ENCODE data around the gene SSBP1.
"Not testable (repeated sequence)": the region's sequence is repeated elsewhere in the genome, so short reads cannot be mapped to it uniquely, and the experiment has no call there.

Gene SSBP1, protein sequence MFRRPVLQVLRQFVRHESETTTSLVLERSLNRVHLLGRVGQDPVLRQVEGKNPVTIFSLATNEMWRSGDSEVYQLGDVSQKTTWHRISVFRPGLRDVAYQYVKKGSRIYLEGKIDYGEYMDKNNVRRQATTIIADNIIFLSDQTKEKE

DNA sequence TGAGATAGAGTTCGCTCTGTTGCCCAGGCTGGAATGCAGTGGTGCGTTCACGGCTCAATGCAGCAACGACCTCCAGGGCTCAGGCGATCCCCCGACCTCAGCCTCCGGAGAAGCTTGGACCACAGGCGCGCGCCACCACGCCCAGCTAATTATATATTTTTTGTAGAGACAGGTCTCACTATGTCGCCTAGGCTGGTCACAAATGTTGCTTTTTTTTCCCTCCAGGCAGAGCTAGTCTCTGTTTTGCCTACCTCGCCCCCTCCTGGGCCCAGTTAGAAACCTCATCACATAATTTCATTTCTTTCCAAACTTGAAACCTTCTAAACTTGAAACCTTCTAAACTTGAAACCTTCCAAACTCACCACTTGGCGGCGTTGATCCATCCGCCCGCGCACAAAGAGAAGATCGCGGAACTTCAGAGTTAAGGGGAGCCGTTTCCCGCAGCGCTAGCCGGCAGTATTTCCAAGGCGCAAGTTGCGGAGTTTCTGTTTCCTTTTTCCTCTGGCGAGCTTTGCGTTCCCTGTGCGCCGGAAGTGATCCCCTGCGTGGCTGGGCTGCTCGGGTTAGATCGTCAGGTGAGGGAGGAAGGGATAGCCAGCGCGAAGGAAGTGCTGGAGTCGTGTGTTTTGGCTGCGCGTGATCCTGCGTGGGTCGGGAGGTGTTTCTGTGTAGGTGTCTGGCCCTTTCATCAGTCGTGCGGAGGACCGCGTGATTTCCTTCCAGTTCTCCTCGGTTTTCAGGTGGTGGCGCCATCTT lies at the start of gene SSBP1:
SSBP1 (plus strand) TSS at position 523 of the 756 bp plus-strand sequence. CDS start 809 bp downstream, outside the sequence.
- DNase-seq, result peak; percentile 98

DNA sequence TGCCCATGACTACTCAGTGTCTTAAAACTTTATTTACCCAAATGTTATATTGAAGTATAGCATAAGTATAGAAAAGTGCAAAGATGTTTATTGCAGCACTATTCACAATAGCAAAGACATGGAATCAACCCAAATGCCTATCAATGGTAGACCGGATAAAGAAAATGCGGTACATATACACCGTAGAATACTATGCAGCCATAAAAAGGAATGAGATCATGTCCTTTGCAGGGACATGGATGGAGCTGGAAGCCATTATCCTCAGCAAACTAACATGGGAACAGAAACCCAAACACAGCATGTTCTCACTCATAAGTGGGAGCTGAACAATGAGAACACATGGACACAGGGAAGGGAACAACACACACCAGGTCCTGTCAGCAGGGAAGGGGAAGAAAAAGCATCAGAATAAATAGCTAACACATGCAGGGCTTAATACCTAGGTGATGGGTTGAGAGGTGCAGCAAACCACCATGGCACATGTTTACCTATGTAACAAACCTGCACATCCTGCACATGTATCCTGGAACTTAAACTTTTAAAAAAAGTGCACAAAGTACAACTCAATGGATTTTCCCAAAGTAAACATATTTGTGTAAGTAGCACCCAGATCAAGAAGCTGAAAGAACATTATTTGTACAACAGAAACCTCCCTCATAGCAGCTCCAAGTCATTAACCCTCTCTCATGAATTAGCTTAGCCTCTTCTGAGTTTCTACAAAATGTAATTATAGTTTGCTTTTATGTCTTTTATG lies 48.9 kb upstream of the SSBP1 start:
- DNase-seq, result not testable (repeated sequence)

DNA sequence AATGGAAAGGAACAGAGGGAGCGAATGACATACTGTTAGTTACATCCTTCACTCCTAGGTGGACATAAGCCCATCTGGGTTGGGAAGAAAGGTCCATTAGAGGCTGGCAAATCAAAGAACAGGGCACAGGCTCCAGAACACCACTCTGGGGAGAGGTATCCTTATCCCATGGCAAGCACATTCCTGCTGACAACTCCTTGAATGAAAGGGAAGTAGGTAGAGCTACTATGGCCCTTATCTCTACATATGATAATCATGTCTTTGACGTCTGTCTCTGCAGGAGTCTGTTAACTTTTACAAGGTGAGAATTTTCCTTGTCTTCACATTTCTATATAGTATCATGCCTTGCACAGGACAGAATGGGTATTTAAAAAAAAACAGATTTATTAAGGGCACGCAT lies 46.6 kb upstream of the SSBP1 start:
- no peak for DNase-seq

DNA sequence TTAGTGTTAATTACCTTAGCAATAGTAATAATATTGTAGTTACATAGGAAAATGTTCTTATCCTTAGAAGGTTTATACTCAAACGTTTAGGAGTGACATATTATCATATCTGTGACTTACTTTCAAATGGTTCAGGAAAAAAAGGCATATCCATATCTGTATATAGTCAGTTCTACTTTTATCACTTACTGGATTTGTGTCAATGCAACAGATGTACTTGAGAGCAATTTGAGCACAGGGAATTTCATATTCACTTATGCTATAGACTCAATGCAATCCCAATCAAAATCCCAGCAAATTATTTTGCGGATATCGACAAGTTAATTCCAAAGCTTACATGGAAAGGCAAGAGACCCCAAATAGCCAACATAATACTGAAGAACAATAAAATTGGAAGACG lies 46.2 kb upstream of the SSBP1 start:
- DNase-seq, result no peak

DNA sequence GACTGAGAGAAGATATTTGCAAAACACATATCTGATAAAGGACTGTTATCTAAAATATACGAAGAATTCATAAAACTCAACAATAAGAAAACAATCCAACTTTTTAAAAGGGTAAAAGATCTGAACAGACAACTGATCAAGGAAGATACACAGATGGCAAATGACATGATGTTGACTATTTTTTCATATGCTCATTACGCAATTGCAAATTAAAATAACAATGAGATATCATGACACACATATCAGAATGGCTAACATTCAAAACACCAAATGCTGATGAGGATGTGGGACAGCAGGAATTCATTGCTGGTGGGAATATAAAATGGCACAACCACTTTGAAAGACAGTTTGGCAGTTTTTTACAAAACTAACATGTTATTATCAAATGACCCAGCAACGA lies 45.1 kb upstream of the SSBP1 start:
- no peak for DNase-seq

DNA sequence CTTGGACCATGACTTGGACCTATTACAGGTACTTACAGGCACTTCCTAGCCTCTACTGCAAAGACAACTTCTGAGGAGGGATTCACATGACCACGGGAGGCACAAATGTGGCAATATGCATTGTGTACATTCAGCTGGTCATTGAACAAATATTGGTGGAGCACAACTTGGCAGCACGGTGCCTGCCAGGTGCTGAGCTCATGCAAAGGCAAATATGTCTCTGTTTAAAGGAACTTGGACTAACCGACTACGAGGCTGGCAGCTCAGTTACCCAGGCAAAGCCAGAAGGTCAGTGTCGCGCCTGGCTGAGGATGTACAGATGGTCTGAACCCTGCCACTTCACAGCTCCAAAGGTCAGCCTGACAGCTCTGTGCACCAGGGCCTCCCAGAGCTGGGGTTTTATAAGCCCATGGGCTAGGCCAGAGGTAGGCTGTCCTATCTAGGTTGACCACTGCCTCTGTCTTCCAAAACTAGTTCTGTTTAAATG lies 42.3 kb upstream of the SSBP1 start:
- DNase-seq, result no peak

DNA sequence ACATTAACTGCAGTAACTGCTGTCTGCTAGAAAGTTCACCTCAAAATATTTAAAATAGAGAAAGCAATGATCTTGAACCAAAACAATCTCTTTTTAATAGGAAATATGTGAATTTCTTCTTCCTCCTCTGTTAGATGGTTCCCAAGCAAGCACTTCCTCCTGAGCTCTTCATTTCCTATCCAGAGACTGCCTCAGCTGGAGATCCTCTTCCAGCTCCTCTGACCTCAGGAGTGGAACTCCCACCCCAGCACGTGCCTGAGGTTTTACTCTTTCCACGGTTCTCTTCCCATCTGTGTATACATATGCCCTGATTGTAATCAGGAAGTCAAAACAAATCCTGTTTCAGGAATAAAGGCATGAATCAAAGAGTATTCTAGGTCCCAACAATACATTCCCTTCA lies 41.8 kb upstream of the SSBP1 start:
- peak; percentile 20 for DNase-seq

DNA sequence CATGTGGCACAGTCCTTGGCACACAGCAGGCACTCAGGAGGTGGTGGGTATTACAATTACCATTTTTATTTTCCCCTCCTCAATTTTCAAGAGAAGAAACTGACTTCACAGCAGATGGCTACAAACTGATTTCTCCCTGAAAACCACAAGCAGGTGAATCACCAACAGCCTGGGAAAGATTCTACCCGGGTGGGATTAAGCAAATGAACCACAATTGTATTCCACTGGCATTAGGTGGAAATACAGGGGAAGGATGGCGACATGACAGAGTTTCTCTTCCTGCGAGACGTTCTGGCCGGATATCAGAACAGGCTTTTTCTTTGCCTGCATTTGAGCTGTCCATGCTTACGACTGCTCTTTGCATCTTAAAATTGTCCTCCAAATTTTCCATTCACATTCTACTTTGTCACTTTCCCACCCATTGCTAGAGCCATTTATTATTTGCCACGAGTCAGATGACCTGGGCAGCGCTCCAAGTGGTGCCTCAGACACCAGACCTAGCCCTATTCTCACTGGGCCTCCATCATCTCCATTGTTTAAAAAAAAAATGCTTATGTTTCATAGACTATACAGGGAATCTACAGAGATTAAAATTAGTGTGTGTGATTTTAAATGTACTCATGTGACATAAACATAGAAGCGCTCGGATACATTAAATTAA lies 40.8 kb upstream of the SSBP1 start:
- DNase-seq, result peak; percentile 74

DNA sequence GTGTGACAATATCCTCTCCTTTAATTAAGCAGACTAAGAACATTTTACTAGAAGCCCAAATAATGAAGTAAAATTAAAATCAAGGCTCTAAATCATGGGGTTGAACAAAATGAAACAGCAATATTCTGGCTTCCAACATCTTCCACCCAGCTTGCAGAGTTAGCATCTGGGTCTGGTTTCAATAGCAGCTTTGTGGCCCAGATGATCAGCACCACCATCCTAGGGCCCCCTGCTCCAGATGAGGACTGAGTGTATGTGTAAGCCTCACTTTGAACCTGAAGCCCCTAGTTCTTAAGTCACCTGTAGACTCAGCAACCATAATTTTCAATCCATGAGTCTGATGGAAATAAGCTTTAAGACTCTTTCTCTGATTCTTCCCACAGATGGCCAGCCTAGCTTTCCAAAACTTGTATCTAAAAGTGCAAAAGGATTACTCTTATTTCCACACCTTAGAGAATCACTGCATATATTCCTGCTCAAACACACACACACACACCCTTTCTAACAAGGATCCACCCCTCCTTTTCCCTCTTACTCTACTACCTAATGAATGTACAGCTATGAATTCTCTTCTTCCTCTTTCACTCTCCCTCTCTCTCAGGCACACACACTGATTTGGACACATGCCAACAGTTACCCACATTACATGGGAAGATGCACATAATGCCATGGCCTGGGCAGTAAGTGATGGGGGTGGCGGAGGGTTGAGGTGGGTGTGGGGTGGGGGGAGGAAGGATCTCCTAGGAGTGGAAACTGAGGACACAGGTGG lies 39.7 kb upstream of the SSBP1 start:
- DNase-seq, result peak; percentile 80

DNA sequence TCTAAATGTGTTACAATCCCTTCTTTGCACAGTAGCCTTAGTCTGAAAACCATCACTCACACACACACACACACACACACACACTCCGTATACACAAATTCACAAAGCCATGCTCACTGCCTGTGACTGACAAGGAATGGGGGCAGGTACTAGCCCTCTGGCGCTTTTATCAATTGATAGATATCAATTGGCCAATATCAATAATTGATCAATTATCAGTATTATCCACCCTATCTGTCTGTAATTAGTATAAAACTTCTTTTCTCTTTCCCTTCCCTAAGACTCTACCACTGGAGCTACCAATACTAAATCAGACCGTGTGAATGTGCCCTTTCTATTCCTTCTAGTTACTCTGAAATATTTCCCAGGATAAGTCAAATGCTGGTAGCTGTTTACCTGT lies 38.3 kb upstream of the SSBP1 start:
- DNase-seq, result no peak

DNA sequence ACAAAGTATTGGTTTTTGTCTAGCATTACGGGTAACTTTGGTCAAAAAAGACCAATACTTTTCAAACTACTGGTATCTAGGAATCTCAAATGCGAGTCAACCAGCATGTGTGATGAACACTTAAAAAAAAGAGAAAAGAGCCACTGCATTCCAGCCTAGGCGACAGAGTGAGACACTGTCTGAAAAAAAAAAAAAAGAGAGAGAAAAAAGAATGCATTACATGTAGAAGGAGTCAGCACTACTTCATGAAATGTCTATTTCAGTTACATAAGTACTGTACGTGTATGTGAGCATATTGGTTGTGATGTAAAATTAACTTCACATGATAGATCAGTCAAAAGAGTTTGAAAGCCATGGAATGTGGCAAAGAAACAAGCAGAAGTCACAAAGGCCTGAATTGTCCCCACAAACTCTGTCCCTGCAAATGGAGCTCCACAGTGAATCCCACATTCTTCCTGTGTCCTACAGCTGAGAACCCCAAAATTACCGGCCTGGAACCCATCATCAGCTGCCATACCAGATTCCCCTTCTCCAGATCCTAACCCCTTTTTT lies 37.8 kb upstream of the SSBP1 start:
- no peak for DNase-seq

DNA sequence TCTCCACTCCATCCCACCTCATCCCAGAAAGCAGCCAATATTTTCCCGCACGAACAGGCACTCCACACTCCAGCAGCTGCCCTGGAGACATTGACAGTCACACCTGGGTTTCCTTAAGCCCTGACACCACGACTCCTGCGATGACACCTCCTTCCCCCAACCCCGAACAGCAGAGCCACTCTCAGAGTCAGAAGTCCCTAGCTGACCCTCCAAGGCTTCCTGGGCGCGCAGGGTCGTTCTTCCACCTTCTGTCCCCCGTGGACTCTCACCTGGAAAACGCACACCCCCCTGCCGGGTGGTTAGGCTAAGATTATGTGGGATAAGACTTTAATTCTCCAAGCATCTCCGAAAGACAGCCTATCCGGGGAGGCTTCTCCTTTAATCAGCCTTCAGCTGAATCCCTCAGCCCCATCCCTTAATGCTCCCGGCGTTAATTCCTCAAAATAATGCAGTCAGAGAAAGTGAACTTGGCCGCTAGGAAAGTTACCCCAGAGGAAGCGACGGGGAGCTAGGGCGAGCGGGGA lies 37.2 kb upstream of the SSBP1 start:
- DNase-seq, result no peak

DNA sequence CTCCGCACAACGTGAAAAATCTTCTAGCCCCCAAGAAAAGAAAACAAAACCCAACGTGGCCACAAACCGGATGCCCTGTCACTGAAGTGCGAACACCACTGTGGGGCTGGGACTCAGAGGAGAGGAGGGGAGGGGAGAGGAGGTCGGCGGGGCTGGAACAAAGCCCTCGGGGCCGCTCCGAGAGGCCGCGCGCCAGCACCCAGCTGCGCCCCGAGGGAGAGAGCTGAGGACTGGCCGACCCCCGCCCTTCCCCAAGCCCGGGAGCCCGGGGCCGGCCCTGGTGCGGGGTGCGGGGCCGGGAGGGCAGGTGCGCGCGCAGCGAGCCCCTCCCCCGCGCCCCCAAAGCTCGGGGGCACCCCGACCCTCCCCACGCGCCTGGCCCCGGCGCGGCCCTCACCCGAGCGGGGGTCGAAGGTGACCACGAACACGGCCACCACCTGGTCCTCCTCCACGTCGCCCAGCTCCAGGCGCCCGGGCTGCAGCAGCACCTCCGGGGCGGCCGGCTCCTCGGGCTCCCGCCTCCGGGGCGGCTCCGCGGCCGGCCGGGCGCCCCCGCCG lies 36.6 kb upstream of the SSBP1 start:
- DNase-seq, result no peak

DNA sequence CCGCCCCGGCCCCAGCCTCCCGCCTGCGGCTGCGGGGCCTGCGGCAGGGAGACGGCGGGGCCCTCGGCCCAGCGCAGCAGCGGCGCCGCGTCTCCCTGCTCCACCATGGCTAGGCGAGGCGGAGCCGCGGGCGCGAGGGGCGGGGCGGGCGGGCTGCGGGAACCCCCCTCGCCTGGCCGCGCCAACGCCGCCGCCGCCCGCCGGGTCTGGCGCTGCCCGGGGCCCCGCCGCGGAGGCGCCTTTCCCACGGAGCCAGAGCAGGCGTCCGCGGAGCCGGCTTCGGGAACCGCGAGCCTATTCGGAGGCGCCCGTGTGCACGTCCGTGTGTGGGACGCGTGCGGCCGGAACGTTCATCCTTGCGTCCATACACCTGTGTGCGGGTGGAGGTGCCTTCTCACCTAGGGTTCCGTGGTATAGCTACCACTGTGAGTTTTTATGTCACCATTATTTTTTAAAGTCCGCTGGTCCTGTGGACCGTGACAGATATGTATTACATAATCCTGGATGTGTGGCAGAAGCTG lies 36.1 kb upstream of the SSBP1 start, which contains the start of gene DENND11:
DENND11 (minus strand) TSS at position 120 of the 521 bp plus-strand sequence; CDS start at position 107, 13 bp downstream.
- no peak for DNase-seq

DNA sequence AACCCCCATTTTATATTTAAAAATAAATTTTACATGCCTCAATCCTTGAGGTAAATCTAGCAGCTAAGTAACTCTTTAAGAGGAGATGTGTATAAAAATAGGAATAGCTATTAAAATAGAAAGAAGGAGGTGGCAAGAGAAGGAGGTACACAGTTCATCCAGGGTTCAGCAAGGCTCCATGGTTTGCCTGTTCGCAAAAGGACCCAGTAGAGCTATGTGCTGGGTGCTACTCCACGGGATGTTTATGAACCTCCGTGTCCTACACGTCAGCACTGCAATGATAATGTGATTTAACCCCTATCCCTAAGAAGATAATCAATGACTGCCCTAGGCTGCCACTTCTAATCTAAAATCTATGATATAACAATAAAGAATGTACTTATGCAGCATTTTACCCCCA lies 35.3 kb upstream of the SSBP1 start:
- DNase-seq, result no peak

DNA sequence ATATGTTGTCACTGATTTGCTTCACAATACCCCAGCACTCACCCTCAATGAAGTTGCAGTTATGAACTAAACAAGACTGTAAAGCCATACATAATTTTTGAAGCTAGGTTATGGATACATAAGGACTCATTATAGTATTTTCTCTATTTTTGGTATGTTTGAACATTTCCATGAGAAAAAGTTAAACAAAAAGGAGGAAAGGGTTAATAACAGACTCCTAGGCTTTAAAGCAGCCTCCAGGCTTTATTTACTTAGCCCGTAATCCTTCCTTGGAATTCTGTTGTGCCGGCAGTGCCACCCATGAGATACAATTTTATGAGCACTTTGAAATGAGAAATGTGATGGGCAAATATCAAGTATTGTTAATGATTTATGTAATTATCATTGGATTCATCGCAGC lies 34.0 kb upstream of the SSBP1 start:
- DNase-seq, result no peak

DNA sequence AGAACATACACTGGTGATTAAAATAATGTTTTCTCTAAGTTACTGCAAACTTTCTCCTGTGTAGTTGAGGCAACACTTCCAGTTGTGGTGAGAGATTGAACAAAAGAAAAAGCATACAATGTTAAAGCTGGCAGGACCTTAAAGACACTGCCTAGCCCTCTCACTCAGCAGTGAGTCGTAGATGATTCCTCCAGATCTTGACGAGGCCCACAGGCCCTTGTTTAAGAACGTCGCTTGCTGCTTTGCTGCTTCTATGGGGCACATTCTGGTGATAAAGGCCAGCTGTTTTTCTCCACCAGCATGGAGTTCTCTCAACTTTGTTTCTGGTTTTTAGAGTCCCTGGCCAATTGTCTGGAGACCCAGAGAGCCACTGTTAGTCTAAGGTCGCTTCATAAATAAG lies 33.4 kb upstream of the SSBP1 start:
- no peak for DNase-seq

DNA sequence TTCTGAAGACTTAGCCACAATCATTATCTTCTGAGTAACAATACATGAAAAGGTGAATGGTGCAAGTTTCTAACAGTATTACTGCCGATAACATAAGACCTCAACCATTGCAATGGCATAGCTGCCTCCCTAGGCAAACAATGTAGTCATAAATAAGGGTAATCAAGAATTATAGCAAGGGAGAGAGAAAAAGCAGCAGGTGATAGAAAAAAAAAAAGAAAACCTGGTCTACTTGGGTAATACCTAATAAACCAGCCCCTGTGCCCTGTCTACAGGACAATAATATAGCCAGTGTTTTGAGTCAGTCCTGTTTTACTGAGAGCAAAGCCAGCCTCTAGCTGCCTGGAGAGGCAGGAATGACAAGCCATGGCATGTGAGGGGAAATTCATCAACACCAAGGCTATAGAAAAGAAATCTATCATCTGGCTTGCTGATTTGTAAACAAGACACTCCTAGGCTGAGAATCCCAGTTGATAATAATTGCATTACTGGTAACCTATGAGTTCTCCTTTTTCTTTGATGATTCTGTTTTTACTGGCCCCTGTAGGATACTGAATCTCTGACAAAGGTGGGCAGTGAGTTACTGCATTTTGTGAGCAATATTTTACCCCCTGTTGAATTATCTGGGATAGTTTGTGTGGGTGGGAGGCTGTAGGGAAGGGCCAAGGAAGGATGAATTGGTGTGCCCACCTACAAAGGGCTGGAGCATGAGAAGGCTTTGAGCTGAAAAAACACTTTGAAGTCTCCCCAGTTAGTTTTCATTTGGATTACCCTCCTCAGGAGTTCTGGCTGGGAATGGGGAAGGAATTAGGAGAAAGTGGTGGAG lies 31.7 kb upstream of the SSBP1 start:
- DNase-seq, result no peak

DNA sequence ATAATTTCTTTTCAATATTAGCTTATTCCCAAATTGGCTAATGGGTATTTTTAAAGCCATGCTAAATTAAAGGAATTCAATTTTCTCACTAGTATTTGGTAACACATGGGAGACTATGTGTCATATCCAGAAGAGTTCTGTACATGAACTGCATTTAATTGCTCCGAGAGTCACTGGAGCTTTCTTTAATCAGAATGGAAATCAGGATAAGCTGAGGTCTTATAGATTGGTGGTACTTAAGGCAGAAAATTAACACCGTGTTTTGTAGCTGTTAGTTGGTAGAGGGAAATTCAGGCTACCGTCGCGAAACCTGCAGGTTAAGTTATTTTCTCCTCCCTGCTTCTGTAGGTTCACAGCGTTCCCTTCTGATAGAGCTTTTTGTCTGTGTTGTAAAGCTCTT lies 29.8 kb upstream of the SSBP1 start, which contains the start of gene WEE2:
WEE2 (plus strand) TSS at position 3 of the 400 bp plus-strand sequence. CDS start 406 bp downstream, outside the sequence.
- no peak for DNase-seq

DNA sequence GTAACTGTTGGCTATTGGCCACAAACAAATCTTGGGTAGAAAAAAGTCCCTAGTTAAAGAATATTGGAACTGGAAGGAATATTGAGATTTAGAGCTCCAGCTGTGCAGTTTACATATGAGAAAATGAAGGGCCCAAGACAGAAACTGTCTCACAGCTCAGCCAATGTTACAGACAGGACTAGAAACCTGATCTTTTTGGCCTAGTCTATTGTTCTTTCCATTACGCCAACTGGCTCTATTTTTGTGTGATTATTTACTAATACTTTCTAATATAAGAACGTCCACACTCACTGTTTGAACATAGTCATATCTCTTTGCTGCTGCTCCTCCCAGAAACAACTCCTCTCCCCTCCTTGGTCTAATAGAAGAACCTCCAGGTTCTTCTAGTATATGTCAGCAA lies 28.8 kb upstream of the SSBP1 start:
- DNase-seq, result no peak

Data from MV-4-11 (cell line).